ENCODE data around the gene NR5A1.

NR5A1 gene

DNA sequence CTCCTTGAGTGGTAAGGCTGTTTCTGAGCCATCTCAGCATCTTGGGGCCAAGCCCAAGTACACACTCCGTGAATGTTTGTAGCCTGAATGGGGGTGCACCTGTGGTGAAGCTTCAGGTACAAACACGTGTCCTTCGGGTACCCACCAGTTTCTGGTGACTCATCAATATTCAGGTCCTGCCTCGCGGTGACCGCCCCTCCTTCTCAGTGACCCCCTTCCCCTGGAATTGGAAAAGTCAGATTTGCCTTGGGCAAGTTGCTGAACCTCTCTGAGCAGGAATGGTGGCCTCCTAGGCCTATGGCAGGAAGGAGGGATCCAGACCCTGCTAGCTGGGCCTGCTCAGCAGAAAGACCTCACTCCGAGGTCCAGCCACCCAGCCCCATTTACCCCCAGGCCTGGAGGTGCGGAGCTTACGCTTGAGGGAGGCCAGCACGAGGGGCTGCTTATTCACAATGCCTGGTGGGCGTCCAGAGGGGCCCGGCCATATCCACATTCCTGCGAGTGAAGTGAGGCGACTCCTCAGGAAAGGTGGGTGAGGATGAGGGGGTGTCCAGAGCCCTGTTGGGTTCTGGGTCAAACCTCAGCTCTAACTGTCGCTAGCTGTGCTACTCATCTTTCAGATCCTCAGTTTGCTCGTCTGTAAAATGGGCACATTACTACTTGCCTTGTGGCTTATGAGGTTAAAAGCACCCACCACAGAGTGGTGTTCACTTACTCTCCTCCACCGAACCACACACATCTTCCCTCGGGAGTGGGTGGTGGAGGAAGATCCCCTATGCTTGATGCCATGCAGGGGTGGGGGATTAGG lies 49.9 kb downstream of the NR5A1 start:
- no peak for FAIRE-seq

DNA sequence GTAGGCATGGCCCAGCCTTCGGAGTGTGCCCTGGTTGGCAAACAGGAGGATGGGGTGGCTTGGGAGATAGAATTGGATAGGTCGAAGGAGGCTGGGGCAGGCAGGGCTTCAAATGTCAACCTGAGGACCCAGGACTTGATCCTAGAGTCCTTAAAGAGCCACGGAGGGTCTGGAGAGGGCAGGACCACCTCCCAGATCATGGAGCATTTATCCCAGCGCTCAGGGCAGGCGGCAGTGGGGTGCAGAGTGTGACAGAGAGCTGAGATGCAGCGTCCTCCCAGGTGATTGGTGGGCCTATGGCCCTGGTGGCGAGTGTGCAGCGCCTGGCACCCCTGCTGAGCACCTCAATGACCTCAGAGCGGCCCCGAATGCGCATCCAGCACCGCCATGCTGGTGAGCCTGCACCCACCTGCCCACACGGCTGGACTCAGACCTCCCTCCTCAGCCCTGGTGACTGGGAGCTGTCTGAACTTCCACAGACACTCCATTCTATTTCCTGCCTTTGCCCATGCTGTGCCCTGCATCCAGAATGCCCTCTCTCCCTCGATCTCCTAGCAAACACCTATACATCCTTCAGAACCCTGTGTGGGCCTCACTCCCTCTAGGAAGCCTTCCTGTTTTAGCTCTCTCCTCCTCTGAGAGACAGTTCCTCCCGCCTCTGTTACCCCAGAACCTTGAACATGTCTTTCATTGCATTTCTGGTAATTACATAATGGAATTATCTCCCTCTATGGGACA lies 50.7 kb downstream of the NR5A1 start:
- FAIRE-seq, result no peak

DNA sequence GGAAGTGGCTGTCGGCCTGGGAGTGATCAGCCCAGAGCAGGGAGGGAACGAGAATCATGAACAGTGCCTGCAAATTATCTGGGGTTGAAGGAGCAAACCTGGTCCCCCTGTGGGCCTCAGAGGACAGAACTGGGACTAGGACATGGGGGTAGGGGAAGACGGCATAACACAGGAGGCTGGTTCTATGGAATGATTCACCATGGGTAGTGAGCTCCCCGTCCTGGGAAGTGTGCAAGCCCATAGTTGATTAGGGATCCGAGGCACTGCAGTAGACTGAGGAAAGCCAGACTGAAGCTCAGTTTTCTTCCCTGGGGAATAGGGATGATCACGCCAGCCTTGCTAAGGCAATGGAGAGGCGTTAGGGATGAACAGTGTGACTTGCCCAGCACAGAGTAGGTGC lies 51.4 kb downstream of the NR5A1 start:
- no peak for FAIRE-seq

DNA sequence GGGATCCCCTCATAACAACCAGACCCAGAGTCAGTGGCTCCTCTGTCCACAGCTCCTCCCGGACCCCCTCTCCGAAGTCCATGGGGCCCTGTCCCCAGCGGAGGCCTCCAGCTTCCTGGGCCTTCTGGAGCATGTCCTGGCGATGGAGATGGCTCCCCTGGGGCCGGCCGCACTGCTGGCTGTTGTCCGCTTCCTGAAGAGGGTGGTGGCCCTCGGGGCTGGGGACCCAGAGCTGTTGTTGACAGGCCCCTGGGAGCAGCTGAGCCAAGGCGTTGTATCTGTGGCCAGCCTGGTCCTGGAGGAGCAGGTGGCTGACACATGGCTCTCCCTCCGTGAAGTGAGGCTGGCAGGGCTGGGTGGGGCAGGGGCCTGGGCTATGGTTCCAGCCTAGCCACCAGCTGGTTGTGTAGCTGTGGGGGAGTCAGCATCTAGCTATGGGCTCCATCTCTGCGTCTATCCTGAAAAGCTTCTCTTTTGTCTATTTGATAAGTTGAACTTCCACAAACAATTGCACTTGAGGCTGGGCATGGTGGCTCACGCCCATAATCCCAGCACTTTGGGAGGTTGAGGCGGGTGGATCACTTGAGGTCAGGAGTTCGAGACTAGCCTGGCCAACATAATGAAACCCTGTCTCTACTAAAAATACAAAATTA lies 52.3 kb downstream of the NR5A1 start:
- FAIRE-seq, result no peak

DNA sequence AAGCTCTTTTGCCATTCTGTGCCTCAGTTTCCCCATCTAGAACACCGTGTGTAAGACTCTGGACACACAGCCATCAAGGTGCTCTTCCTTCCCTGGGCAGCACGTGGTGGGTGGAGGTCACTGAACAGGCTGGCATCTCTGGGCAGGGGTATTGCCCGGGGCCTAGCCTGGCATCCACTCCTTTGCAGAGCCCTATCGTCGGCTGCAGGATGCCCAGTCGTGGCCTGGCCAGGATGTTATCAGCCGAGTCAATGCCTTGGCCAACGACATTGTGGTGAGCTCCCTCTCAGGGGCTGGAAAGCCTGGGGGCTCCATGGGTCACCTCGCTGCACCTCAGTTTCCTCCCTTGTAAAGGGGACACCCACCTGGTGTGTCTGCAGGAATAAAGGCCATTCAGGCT lies 52.9 kb downstream of the NR5A1 start:
- no peak for FAIRE-seq

DNA sequence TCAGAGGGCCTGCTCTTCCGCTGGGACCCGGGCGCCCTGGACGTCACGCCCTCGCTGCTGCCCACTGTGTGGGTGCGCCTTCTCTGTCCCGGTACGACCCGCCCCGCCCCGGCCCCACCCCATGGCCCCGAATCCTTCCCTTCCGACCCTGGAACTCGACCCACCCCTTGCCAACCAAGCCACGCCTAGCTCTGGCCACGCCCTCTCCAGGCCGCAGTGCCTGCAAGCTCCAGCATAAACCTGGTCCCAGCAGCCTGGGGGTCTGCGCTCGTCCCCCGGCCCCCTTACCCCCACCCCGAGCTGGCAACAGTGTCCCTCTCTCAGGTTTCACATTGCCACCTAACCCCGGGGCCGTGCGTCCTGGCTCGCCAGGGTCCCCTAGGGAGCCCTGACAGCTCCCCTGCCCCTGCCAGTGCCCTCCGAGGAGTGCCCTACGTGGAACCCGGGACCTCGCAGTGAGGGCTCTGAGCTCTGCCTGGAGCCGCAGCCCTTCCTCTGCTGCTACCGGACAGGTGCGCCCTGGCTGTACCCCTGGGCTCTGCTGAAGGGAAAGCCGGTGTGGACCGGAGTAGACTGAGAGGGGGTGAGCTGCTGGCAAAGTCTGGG lies 53.5 kb downstream of the NR5A1 start:
- FAIRE-seq, result no peak

DNA sequence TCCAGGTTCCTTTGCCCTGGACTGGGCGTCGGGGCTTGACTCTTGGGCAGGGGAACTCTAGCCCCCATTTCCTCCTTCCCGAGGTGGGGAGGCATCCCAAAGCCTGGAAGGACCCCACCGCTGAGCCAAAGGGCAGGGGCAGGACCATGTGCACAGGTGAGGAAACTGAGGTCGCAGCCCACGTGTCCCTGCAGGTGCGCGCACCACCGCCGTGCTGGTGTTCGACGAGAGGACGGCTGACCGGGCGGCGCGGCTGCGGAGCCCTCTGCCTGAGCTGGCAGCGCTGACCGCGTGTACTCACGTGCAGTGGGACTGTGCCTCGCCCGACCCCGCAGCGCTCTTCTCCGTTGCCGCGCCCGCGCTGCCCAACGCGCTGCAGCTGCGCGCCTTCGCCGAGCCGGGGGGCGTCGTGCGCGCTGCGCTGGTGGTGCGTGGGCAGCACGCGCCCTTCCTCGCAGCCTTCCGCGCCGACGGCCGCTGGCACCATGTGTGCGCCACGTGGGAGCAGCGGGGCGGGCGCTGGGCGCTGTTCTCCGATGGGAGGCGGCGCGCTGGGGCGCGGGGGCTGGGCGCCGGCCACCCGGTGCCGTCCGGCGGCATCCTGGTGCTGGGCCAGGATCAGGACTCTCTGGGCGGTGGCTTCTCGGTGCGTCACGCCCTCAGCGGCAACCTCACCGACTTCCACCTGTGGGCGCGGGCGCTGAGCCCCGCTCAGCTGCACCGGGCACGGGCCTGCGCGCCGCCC lies 54.2 kb downstream of the NR5A1 start:
- no peak for FAIRE-seq

DNA sequence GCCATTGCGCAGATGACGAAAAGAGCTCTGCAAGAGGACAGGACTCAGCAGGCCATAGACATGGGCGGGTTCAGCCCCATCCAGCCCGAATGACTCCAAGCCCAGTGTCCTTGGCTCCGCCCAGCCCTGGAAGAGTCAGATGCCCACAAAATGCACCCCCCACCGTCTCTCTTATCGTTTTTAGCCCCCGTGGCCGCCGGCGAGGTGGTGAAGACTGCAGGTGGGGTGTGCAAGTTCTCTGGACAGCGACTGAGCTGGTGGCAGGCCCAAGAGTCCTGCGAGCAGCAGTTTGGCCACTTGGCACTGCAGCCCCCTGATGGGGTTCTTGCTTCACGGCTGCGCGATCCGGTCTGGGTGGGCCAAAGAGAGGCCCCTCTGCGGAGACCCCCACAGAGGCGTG lies 54.9 kb downstream of the NR5A1 start:
- no peak for FAIRE-seq

DNA sequence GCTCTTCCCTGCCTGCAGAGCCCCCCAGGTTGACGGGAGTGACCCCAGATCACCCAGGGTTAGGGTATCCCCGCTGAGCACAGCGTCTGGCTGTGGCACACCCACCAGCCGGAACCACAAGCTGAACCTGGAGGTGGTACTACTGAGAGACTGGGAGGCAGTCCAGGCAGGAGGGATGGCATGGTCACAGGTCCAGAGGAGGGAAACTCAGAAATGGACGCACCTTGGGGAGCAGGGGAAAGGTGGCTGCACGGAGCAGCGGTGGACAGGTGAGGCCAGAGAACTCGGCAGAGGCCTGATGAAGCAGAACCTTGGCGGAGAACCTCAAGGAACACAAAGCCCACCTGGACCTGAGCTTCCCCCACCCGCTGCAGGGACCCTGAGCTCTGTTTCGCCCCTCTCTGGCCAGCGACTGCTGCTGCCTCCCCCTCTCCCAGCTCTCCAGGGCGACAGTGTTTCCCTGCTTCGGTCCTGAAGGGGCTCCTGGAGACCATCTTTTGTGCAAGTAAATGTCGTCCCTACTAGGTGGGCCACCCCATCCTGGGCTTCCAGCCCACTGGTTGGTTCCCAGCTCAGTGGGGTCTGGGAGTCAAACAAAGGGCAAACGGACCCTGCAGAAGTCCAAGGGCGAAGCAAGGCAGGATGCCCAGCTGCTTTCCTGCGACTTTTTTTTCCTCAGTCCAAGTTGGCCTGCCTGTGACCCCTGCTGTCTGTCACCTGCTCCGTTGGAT lies 56.1 kb downstream of the NR5A1 start:
- no peak for FAIRE-seq

DNA sequence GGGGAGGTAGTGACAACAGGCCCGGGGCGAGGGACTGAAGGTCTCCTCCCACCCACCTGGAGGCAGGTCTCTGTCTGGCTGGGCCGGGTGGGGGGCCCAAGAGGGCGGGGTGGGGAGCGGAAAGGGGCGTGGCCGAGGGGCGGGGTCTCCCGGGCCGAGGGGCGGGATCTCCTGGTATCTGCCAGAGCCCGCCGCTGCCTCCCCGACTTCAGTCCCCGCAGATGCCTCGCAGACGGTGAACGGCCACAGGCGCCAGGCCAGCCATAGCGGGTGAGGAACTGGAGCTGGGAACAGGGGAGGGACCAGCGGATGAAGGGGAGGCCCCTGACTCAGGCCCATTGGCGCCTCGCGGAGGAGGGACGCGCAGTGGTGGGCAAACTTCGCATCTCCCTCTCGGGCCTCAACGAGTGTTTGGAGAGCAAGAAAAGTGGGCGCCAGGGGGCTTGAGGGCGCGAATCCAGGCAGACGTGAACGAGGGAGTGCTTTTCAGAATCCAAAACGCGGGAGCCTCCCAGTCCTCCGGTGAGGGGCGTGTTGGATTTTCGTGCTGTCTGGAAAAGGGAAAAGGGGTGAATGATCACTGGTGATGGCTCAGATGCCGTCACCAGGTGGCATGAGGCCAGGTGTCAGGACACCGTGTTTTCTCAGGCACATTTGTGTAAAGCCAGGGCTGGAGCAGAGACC lies 56.8 kb downstream of the NR5A1 start, which contains the start of gene ADGRD2:
Gene ADGRD2, plus strand, starts transcription at position 211 of the 684 bp plus-strand sequence. CDS start 1,216 bp downstream, outside the sequence.
- no peak for FAIRE-seq

DNA sequence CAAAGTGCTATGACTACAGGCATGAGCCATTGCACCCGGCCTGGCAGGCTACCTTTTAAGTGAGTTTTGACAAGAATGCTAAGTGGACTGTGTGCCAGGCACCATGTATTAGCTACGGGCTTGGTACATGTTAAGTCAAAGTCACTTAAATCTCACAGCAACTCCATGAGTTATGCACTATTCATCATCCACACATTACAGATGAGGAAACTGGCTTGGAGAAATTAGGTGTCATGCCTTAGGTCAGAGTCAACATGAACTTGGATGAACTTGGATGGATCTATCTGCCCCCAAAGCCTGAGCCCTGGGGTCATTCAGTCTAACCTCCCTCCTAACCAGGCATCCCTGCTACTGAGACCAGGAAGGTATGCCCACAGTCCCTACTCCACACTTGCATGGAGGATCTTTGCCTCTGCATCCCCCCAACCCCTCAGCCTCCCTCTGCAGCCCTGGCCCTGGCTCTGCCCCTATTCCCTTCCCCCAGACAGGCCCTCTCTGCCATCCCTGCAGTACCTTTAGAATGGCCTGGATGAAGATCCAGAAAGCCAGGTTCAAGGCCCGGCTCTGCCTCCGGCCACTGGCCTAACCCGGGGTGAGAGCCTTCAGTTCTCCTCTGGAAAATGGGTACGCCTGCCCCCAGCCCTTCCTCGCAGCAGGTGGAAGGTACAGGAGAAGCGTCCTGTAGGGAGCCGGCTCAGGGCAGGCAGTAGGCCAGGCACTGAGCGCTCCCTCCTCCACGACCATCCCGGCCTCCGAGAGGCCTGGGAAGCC lies 57.6 kb downstream of the NR5A1 start:
- no peak for FAIRE-seq

DNA sequence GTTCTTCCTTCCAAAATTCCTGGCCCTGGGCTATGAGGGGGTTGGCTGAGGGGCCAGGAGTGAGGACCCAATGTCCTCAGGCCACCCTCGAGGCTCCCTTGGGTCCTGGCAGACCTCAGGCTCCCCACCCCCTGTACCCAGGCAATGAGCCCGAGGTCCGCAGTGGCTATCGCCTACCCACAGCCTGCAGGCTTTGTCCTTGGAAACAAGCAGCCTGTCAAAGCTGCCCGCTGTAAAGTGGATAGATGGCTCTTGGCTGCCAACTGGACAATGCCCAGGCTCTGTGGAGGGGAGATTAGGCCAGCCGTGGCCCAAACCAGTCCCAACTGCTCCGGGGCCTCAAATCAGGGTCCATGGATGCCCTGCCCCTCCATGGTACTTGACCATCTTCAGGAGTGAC lies 59.2 kb downstream of the NR5A1 start:
- FAIRE-seq, result no peak

DNA sequence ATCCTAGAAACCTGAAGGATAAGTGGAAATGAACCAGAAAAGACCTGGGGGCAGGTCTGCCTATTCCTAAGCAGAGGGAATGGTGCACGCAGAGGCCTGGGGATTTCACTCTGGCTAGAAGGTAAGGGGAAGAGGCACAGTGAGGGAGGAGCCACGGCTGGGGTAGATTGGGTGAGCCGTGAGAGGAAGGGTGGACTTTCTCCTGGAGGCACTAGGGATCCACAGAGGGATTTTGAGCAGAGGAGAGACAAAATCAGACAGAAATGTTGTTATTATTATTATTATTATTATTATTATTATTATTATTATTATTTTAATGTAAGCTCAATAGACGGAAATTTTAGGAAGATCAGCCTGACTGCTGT lies 59.9 kb downstream of the NR5A1 start:
- FAIRE-seq, result no peak

DNA sequence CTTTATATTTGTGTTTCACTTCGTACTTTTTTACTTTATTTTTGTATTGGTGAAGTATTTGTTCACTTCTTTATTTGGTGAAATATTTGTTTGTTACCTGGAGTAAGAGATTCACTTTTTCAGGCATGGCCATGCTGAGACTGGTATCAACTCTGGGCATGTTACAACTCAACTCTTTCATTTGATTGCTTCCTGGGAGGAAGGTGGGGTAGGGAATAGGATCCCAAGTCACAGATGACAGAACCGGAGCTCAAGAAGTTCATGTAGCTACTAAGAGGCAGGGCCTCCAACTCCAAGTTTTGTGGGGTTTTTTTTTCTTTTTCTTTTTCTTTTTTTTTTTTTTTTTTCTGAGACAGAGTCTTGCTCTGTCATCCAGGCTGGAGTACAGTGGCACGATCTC lies 63.0 kb downstream of the NR5A1 start:
- no peak for FAIRE-seq

DNA sequence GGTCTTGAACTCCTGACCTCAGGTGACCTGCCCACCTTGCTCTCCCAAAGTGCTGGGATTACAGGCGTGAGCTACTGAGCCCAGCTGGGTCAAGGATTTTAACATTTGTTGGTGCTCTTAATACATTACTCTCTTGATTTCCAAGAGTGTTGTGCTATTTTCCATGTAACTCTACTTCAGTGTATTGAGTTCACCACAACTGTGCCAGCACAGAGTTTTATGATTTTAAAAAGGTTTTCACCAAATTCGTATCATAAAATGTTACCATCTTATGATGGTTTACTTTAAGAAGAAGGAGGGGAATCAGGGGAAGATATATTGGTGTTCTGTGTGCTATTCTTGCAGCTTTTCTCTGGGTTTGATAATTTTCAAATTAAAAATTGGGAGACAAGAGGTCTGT lies 63.6 kb downstream of the NR5A1 start:
- no peak for FAIRE-seq

DNA sequence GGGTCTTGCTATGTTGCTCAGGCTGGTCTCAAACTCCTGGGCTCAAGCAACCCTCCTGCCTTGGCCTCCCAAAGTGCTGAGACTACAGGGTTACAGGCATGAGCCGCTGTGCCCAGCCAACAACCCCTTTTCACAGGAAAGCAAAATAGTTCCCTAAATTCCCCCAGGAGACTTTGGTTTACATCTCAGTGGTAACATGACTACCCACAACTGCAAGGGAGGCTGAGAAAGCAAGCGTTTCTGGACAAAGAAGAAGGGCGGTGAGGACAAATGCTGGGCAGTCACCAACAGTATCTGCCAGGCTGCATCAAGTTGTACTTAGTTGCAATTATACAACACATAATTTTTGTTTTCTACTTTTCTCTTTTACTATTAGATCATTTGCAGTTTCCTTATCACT lies 64.4 kb downstream of the NR5A1 start:
- no peak for FAIRE-seq

DNA sequence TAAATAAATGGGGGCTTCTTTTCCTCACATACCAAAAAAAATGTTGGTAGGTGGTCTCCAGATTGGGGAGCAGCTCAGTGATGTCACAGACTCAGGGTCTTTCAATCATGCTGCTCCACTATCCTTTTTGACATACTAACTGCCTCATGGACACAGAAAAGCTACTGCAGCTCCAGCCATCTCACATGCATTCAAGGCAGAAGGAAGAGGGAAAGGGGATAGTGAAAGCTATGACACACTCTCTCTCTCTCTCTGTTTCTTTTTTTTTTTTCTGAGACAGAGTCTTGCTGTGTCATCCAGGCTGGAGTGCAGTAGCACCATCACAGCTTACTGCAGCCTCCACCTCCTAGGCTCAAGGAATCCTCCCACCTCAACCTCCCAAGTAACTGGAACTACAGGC lies 64.8 kb downstream of the NR5A1 start:
- FAIRE-seq, result no peak

DNA sequence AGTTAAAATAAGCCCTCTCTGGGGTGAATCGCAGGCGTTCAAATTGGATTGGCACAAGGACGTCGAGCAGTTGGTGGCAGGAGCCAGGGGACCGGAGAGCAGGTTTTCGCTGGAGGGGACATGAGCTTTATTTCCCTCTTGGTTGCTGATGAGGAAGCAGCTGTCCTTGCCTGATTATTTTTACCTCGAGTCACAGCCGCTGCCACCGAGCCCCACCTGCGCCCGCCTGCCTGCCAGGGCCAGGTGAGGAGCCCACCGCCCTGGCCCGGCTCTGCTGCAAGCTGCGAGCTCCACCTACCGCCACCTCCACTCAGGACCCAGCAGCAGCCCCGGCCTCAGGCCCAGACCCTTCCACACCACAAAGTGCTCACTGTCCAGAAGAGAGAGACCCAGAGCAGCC lies 65.9 kb downstream of the NR5A1 start:
- FAIRE-seq, result no peak

DNA sequence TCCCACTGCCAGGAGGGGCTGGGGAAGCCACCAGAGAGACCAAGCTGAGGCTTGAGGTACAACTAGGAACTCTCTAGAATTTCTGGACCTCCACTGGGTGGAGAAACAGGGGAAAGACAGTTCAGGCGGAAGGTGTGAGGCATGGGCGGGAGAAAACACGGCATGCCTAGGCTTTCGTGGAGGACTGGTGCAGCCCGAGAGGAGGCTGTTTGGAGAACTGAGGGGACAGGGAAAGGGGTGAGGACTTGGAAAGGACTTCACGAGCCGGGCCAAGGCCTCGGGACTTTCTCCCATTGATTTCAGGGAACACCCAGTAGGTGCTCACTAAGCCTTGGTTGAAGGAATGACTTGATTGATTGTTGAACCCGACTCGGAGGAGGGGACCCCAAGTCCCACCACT lies 66.4 kb downstream of the NR5A1 start:
- no peak for FAIRE-seq

DNA sequence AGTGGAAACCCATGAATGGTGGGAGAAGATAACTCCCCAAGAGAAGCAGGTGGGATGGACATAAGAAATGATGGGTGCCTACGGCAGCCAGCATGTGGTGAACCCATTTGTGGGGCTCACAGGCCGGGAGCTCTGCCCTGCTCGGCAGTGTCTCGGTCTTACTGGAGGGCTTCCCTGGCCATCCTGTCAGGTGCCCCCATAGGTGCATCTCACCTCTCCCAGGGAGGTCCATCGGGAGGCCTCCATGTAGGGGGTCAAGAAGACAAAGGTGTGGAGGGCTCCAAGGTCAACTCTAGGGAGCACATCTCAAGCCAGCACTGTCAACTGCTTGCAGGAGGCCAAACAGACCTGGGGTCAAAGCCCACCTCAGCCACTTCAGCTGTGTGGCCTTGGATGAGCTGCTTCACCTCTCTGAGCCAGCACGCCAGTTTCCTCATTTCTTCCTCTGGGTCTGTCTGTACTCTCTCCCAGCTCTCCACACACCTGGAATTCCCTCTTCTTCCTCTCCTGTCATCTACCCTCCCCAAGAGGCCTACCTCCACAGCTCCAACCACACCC lies 67.4 kb downstream of the NR5A1 start:
- no peak for FAIRE-seq
